Nephron progenitor cell (in vitro differentiated cells): Measurements from ENCODE around the gene DLG5.

Source experiments
- DNase-seq: peaks from one replicate; pipeline ENCODE4 v3.0.0; 2021
- H3K27ac Mint-ChIP-seq: 2 replicates; pipeline ENCODE4 v1.8.0; 2021; ENCODE audit warnings: mild to moderate bottlenecking, moderate library complexity, mixed read lengths
- H3K27me3 Mint-ChIP-seq: 2 replicates; pipeline ENCODE4 v1.8.0; 2021; ENCODE audit warnings: mild to moderate bottlenecking, low read depth, mixed read lengths; ENCODE audit not compliant: poor library complexity
- H3K36me3 Mint-ChIP-seq: 2 replicates; pipeline ENCODE4 v1.8.0; 2021; ENCODE audit warnings: low read depth, mixed read lengths
- H3K4me1 Mint-ChIP-seq: 2 replicates; pipeline ENCODE4 v1.8.0; 2021; ENCODE audit warnings: mixed read lengths
- H3K4me3 Mint-ChIP-seq: 2 replicates; pipeline ENCODE4 v1.8.0; 2021; ENCODE audit warnings: mild to moderate bottlenecking, moderate library complexity, mixed read lengths
- H3K9me3 Mint-ChIP-seq: 2 replicates; pipeline ENCODE4 v1.8.0; 2021; ENCODE audit warnings: mild to moderate bottlenecking, moderate library complexity, mixed read lengths
- CTCF ChIP-seq: fragments of 200-600 bp; sonication (generic); IDR thresholded peaks from 2 replicates; pipeline ENCODE4 v1.5.0; 2021; ENCODE audit warnings: antibody characterized with exemption

The DLG5 gene

GRCh38 chr10:77936697-77937567 is 10.4 kb upstream of the DLG5 start:
- H3K27me3 Mint-ChIP-seq = peaks cover 6% of the 10 kb centered on the region
- DNase-seq = no peak
- H3K9me3 Mint-ChIP-seq = no peaks in the 10 kb centered on the region
- H3K4me1 Mint-ChIP-seq = peaks cover 34% of the 10 kb centered on the region
- peak overlapping the region; percentile 4 for H3K27ac Mint-ChIP-seq
- no peak overlapping the region for H3K4me3 Mint-ChIP-seq
- no peaks in the 10 kb centered on the region for H3K36me3 Mint-ChIP-seq
- TF ChIP-seq CTCF = no peak

GRCh38 chr10:77932016-77932715 is 5.6 kb upstream of the DLG5 start:
- H3K9me3 Mint-ChIP-seq = peaks cover 3% of the 10 kb centered on the region
- no peaks in the 10 kb centered on the region for H3K36me3 Mint-ChIP-seq
- no peak overlapping the region for H3K4me3 Mint-ChIP-seq
- DNase-seq = no peak
- H3K4me1 Mint-ChIP-seq = peaks cover 37% of the 10 kb centered on the region
- H3K27me3 Mint-ChIP-seq = peaks cover 25% of the 10 kb centered on the region
- H3K27ac Mint-ChIP-seq = no peak overlapping the region
- TF ChIP-seq CTCF = no peak

GRCh38 chr10:77927402-77928246 is 1.1 kb upstream of the DLG5 start:
- peaks cover 25% of the 10 kb centered on the region for H3K27me3 Mint-ChIP-seq
- TF ChIP-seq CTCF = no peak

GRCh38 chr10:77925795-77926565 is 575 bp downstream of the DLG5 start:
- no peak for TF ChIP-seq CTCF
- H3K36me3 Mint-ChIP-seq = no peaks in the 10 kb centered on the region
- peaks cover 21% of the 10 kb centered on the region for H3K27me3 Mint-ChIP-seq
- peaks cover 3% of the 10 kb centered on the region for H3K9me3 Mint-ChIP-seq
- H3K27ac Mint-ChIP-seq = no peak overlapping the region
- DNase-seq = peak; percentile 68
- H3K4me1 Mint-ChIP-seq = peaks cover 68% of the 10 kb centered on the region
- H3K4me3 Mint-ChIP-seq = peak overlapping the region; percentile 86

More at GRCh38 chr10:77927402-77928246, 1.1 kb upstream of the DLG5 start:
- H3K4me3 Mint-ChIP-seq = peak overlapping the region; percentile 80
- no peaks in the 10 kb centered on the region for H3K36me3 Mint-ChIP-seq
- H3K27ac Mint-ChIP-seq = peak overlapping the region; percentile 50
- peaks cover 52% of the 10 kb centered on the region for H3K4me1 Mint-ChIP-seq
- H3K9me3 Mint-ChIP-seq = peaks cover 3% of the 10 kb centered on the region
- peak; percentile 12 for DNase-seq

- Mint-ChIP-seq H3K4me3 (peak overlapping the region; percentile 86), H3K4me1 (peaks cover 74% of the 10 kb centered on the region), H3K27ac (peak overlapping the region; percentile 16), H3K9me3 (peaks cover 3% of the 10 kb centered on the region), H3K27me3 (peaks cover 21% of the 10 kb centered on the region), H3K36me3 (no peaks in the 10 kb centered on the region)
- TF ChIP-seq CTCF = no peak
- DNase-seq = no peak
Measured at GRCh38 chr10:77925410-77925794, 1.2 kb downstream of the DLG5 start.
